WTC11 (cell line): ENCODE data around the gene PACS1. TPM values are rescaled to one million over a fixed set of nuclear protein-coding genes. Genes with fewer than 3 reads are reported as not detected.

ENCODE experiments used
- ATAC-seq: fragments of 200-7000 bp; cut with Tn5 transposase; 2 replicates; pipeline ENCODE4 v1.10.0; 2021; ENCODE audit warnings: mild to moderate bottlenecking, moderate library complexity
- CTCF ChIA-PET: fragments of 300-600 bp; sonication (Branson Sonifier 250); formaldehyde crosslinking; loops from one replicate; lab custom pipeline; 2021; ENCODE audit warnings: antibody characterized with exemption; lab: Charles Lee
- POLR2A ChIA-PET: fragments of 350-600 bp; sonication (Branson Sonifier 250); formaldehyde crosslinking; loops from one replicate; lab custom pipeline; 2021; ENCODE audit warnings: antibody characterized with exemption; lab: Charles Lee
- DNase-seq: peaks from one replicate; pipeline ENCODE4 v3.0.0; 2021; ENCODE audit warnings: low spot score
- H3K27ac Mint-ChIP-seq: 2 replicates; pipeline ENCODE4 v1.8.0; 2021; ENCODE audit warnings: mixed read lengths
- H3K27me3 Mint-ChIP-seq: 2 replicates; pipeline ENCODE4 v1.8.0; 2021; ENCODE audit warnings: low read depth, mild to moderate bottlenecking, moderate library complexity, mixed read lengths
- H3K36me3 Mint-ChIP-seq: 2 replicates; pipeline ENCODE4 v1.8.0; 2021; ENCODE audit warnings: mixed read lengths
- H3K4me1 Mint-ChIP-seq: 2 replicates; pipeline ENCODE4 v1.8.0; 2022; ENCODE audit warnings: mixed read lengths
- H3K4me3 Mint-ChIP-seq: 2 replicates; pipeline ENCODE4 v1.8.0; 2021; ENCODE audit warnings: mild to moderate bottlenecking, moderate library complexity, mixed read lengths
- H3K9me3 Mint-ChIP-seq: 2 replicates; pipeline ENCODE4 v1.8.0; 2021; ENCODE audit warnings: mixed read lengths
- AFF4 ChIP-seq: sonication (generic); formaldehyde crosslinking; IDR thresholded peaks from 2 replicates; pipeline ENCODE4 v1.8.1; 2023; ENCODE audit warnings: mild to moderate bottlenecking, missing genetic modification reagents, borderline replicate concordance
- CREB1 ChIP-seq: sonication (generic); formaldehyde crosslinking; IDR thresholded peaks from 2 replicates; pipeline ENCODE4 v1.8.0; 2023; ENCODE audit warnings: mild to moderate bottlenecking, missing genetic modification reagents
- CTCF ChIP-seq: fragments of 200-600 bp; IDR thresholded peaks from 2 replicates; pipeline ENCODE4 v1.8.0; 2022; ENCODE audit warnings: antibody characterized with exemption
- HMGXB4 ChIP-seq: sonication (generic); formaldehyde crosslinking; IDR thresholded peaks from 2 replicates; pipeline ENCODE4 v1.8.1; 2023; ENCODE audit warnings: mild to moderate bottlenecking, moderate library complexity, missing genetic modification reagents
- JAZF1 ChIP-seq: fragments of 250-450 bp; sonication (Bioruptor Pico); IDR thresholded peaks from 2 replicates; pipeline ENCODE4 v1.9.0; 2021; ENCODE audit warnings: moderate library complexity, mild to moderate bottlenecking, inconsistent platforms
- JUN ChIP-seq: sonication (generic); formaldehyde crosslinking; IDR thresholded peaks from 2 replicates; pipeline ENCODE4 v1.8.0; 2023; ENCODE audit warnings: mild to moderate bottlenecking, missing genetic modification reagents
- MLX ChIP-seq: sonication (generic); formaldehyde crosslinking; IDR thresholded peaks from 2 replicates; pipeline ENCODE4 v1.8.1; 2023; ENCODE audit warnings: mild to moderate bottlenecking, missing genetic modification reagents, moderate library complexity
- NFYB ChIP-seq: sonication (generic); formaldehyde crosslinking; conservative IDR thresholded peaks from 2 replicates; pipeline ENCODE4 v1.8.0; 2022; ENCODE audit warnings: low read depth, missing genetic modification reagents
- PRDM15 ChIP-seq: sonication (generic); formaldehyde crosslinking; IDR thresholded peaks from 2 replicates; pipeline ENCODE4 v1.8.0; 2022; ENCODE audit warnings: missing genetic modification reagents
- PRRX2 ChIP-seq: fragments of 250-450 bp; sonication (Bioruptor Pico); IDR thresholded peaks from 2 replicates; pipeline ENCODE4 v1.8.0; 2021; ENCODE audit warnings: mild to moderate bottlenecking
- RELA ChIP-seq: sonication (generic); formaldehyde crosslinking; IDR thresholded peaks from 2 replicates; pipeline ENCODE4 v1.8.1; 2022; ENCODE audit warnings: missing genetic modification reagents, mild to moderate bottlenecking, borderline replicate concordance
- SMAD4 ChIP-seq: sonication (generic); formaldehyde crosslinking; IDR thresholded peaks from 2 replicates; pipeline ENCODE4 v1.8.0; 2022; ENCODE audit warnings: mild to moderate bottlenecking, missing genetic modification reagents
- SP1 ChIP-seq: sonication (generic); formaldehyde crosslinking; conservative IDR thresholded peaks from 2 replicates; pipeline ENCODE4 v1.8.1; 2022; ENCODE audit warnings: missing genetic modification reagents
- TP53 ChIP-seq: sonication (generic); formaldehyde crosslinking; IDR thresholded peaks from 2 replicates; pipeline ENCODE4 v1.8.1; 2023; ENCODE audit warnings: mild to moderate bottlenecking, missing genetic modification reagents
- total RNA-seq: library from RNA; stranded (reverse); gene quantifications from 3 replicates; pipeline ENCODE4 v1.2.3, GENCODE V29; 2021
- TF ChIP-seq, protein P1 (sequence below): sonication (generic); formaldehyde crosslinking; IDR thresholded peaks from 2 replicates; pipeline ENCODE4 v1.8.0; 2022; ENCODE audit warnings: mild to moderate bottlenecking, missing genetic modification reagents
- TF ChIP-seq, protein P2 (sequence below): fragments of 250-450 bp; sonication (Bioruptor Pico); conservative IDR thresholded peaks from 2 replicates; pipeline ENCODE4 v1.9.0; 2021; ENCODE audit warnings: mild to moderate bottlenecking
- TF ChIP-seq, protein P3 (sequence below): fragments of 250-450 bp; sonication (Bioruptor Pico); IDR thresholded peaks from 2 replicates; pipeline ENCODE4 v1.8.0; 2021; ENCODE audit warnings: mild to moderate bottlenecking

Gene PACS1
- total RNA-seq, 1 experiment from 2014 or later = 34.8 TPM

DNA sequence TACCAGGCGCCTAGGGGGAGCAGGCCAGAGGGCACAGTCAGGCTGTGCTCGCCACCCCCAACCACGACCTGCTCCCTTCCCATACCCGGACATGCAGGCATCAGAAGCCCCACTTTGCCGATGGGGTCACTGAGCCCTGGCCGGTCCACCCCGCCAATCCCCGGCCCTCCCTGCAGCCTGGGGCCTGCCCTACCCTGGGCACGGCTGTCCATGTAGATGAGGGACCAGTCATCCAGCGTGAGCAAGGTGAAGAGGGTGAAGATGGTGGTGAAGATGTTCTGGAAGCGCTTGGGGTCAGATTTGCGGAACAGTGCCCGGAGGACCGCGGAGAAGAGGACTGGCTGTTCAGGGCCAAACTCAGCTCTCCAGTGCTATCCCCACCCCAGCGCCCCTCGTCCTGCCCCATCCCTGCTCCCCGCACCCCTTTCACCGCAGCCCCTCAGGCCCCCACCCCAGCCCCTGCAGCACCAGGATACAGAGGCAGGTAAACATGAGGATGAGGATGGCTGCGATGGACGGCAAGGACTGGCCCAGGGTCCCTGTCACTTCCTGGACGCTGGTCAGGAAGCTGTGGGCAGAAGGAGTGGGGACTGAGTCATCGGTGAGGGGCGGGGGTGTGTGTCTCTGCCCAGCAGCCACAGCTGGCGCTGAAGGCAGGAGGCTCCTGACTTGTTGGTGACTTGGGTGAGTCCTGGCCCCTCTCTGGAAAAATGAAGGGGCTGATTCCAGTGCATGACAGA lies 49.3 kb upstream of the PACS1 start (continued):
- no peak for TF ChIP-seq PRDM15
- TF ChIP-seq NFYB (CRISPR knock-in tag) = no peak
- TF ChIP-seq RELA = no peak
- no peak for TF ChIP-seq TP53
- no peak for TF ChIP-seq PRRX2 (CRISPR knock-in tag)
- TF ChIP-seq AFF4 (CRISPR knock-in tag) = no peak
- no peak for TF ChIP-seq SP1 (CRISPR knock-in tag)

- no peaks in the 10 kb centered on the region for H3K9me3 Mint-ChIP-seq
- POLR2A ChIA-PET = no interaction called here
- CTCF ChIA-PET = interaction anchor here (0.6 to 2.3 kb wide), 49 partner anchors 9 to 429 kb away, joined by 3 to 48 read pairs (median 4); partner anchors contain the start of genes BANF1, CCDC85B, CST6 and EIF1AD
- H3K36me3 Mint-ChIP-seq = no peaks in the 10 kb centered on the region
- no peak overlapping the region; the same call in 1 of the 2 replicates for H3K27ac Mint-ChIP-seq
- peaks cover 29% of the 10 kb centered on the region for H3K27me3 Mint-ChIP-seq
- H3K4me3 Mint-ChIP-seq = peak overlapping the region; percentile 50
- DNase-seq (peak; percentile 92), ATAC-seq (peak; percentile 96)
- no peaks in the 10 kb centered on the region for H3K4me1 Mint-ChIP-seq
- TF ChIP-seq, protein P1, sequence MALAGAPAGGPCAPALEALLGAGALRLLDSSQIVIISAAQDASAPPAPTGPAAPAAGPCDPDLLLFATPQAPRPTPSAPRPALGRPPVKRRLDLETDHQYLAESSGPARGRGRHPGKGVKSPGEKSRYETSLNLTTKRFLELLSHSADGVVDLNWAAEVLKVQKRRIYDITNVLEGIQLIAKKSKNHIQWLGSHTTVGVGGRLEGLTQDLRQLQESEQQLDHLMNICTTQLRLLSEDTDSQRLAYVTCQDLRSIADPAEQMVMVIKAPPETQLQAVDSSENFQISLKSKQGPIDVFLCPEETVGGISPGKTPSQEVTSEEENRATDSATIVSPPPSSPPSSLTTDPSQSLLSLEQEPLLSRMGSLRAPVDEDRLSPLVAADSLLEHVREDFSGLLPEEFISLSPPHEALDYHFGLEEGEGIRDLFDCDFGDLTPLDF (CRISPR knock-in tag) = no peak
- TF ChIP-seq CREB1 = no peak
- TF ChIP-seq, protein P2, sequence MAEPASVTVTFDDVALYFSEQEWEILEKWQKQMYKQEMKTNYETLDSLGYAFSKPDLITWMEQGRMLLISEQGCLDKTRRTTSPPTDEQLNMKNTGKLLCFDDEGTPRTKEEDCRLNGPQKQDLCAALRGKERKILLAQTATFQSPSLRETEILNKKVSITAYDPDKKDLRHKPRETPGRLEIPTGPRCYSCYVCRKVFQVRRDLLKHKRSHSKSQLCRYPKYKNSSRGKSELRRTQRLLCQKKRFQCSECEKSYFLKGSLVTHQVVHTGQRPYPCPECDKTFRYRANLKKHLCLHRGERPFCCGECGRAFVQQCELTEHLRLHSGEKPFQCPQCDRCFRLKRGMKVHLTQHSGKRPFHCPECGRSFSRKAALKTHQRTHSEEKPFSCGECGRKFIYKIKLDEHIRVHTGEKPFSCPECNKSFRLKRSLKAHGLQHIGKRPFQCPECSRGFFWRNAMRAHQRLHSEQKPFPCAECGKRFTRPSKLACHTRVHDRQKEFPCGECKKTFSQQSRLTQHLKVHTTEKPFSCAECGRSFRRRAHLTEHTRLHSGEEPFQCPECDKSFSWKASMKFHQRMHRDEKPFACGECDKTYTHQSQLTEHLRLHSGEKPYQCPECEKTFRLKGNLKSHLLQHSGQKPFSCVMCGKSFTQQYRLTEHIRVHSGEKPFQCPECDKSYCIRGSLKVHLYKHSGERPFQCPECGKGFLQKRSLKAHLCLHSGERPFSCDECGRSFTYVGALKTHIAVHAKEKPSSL (CRISPR knock-in tag) = no peak
- no peak for TF ChIP-seq MLX (CRISPR knock-in tag)
- no peak for TF ChIP-seq SMAD4 (CRISPR knock-in tag)
- TF ChIP-seq JAZF1 (CRISPR knock-in tag) = no peak
- TF ChIP-seq, protein P3, sequence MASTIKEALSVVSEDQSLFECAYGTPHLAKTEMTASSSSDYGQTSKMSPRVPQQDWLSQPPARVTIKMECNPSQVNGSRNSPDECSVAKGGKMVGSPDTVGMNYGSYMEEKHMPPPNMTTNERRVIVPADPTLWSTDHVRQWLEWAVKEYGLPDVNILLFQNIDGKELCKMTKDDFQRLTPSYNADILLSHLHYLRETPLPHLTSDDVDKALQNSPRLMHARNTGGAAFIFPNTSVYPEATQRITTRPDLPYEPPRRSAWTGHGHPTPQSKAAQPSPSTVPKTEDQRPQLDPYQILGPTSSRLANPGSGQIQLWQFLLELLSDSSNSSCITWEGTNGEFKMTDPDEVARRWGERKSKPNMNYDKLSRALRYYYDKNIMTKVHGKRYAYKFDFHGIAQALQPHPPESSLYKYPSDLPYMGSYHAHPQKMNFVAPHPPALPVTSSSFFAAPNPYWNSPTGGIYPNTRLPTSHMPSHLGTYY (CRISPR knock-in tag) = no peak
- peak; percentile 89 for TF ChIP-seq HMGXB4
- peak; percentile 95 for TF ChIP-seq CTCF
- TF ChIP-seq PRRX2 (CRISPR knock-in tag) = no peak
- TF ChIP-seq JUN (CRISPR knock-in tag) = no peak
Observed at GRCh38 chr11:66022401-66023185, 47.5 kb upstream of the PACS1 start.
